SHP77 (cell line): Measurements from ENCODE around the gene HOXD4.

ENCODE experiments used
- DNase-seq, 2 experiments: peaks; one replicate each; lab custom pipeline; 2025; lab: John Stamatoyannopoulos, UW

The HOXD4 gene

DNA sequence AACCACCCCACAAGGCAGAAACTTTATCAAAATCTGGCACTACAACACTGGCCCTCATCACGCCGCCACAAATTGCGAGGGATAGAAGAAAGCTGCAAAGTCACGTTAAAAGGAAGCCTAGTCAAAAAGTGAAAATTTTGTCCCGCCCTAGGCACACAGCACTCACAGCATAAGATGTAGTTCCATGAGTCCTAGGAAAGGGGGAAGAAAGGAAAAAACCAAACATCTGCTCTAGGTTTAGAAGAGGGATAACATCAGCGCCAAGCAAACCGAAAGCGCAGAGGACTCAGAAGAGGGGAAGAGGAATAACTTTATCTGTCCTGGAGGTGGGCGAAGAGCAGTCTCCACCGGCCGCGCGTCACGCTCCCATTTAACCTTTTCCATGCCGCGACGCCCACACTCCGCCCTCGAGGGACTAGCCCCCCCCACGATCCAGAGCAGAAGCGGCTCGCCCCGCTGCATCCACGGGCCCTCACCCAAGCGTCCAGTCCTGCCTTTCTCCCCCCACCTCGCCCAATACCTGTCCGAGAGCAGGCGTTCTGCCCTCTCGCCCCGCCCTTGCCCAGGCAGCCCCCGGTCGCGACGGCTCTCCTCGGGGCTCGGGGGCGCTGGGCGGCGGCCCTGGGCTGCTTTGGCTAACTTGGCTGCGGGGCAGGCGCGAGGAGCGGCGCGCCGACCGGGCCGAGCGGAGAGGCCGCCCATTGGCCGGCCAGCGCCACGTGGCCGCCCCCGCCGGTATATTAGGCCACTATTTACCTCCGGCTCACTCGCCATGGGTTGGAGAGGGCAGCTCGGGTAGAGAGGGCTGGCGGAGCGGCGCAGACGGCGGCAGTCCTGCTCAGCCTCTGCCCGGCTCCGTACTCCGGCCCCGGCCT lies 36.8 kb downstream of the HOXD4 start, which contains the start of gene HOXD1:
HOXD1 (plus strand) TSS at position 770 of the 875 bp plus-strand sequence. CDS start 134 bp downstream, outside the sequence.
- DNase-seq: peak; percentile 30 to 36

DNA sequence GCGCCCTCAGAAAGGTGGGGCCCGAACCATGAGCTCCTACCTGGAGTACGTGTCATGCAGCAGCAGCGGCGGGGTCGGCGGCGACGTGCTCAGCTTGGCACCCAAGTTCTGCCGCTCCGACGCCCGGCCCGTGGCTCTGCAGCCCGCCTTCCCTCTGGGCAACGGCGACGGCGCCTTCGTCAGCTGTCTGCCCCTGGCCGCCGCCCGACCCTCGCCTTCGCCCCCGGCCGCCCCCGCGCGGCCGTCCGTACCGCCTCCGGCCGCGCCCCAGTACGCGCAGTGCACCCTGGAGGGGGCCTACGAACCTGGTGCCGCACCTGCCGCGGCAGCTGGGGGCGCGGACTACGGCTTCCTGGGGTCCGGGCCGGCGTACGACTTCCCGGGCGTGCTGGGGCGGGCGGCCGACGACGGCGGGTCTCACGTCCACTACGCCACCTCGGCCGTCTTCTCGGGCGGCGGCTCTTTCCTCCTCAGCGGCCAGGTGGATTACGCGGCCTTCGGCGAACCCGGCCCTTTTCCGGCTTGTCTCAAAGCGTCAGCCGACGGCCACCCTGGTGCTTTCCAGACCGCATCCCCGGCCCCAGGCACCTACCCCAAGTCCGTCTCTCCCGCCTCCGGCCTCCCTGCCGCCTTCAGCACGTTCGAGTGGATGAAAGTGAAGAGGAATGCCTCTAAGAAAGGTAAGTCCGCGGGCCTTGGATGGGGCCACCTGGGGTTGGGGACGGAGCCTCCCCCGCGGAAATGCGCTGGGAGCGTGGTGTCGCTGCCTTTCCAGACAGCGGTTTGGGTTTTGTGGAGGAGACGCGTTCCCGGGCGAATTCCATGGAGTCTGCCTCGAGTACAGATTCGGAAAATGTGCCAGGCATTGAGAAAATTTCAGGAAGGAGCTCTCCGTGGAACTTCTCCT lies 37.7 kb downstream of the HOXD4 start:
- no peak for DNase-seq

DNA sequence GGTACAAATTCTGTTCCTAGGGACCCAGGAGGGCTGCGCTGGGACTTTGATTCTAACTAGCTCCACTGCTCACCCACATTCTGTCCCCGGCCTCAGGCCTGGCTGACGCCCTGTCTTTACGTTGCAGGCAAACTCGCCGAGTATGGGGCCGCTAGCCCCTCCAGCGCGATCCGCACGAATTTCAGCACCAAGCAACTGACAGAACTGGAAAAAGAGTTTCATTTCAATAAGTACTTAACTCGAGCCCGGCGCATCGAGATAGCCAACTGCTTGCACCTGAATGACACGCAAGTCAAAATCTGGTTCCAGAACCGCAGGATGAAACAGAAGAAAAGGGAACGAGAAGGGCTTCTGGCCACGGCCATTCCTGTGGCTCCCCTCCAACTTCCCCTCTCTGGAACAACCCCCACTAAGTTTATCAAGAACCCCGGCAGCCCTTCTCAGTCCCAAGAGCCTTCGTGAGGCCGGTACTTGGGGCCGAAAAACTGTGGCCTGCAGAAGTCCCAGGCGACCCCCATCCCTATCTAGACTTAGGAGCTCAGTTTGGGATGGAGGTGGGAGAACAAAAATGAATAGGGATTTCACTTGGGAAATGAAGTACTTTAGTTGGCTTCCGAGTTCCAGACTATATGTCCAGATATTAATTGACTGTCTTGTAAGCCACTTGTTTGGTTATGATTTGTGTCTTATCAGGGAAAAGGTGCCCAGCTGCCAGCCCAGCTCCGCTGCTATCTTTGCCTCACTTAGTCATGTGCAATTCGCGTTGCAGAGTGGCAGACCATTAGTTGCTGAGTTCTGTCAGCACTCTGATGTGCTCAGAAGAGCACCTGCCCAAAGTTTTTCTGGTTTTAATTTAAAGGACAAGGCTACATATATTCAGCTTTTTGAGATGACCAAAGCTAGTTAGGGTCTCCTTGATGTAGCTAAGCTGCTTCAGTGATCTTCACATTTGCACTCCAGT lies 38.6 kb downstream of the HOXD4 start:
- DNase-seq: no peak

DNA sequence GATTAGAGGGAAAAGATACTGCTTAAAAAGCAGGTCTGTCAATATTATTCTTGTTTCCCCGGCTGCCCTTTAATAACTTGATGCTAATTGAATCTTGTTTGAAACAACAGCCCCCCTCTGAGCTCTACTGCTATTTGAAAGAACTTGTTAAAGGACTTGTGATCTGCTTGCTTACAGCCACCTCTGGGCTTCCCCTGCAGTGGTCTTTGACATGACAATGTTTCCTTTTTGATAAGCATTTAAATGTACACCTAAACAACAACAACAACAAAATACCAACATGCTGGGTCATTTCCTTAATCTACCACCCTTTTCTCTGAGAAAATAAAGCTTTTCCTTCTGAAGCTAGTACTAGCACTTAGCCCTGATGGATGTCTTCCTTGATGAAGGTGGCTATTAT lies 41.0 kb downstream of the HOXD4 start:
- no peak for DNase-seq

DNA sequence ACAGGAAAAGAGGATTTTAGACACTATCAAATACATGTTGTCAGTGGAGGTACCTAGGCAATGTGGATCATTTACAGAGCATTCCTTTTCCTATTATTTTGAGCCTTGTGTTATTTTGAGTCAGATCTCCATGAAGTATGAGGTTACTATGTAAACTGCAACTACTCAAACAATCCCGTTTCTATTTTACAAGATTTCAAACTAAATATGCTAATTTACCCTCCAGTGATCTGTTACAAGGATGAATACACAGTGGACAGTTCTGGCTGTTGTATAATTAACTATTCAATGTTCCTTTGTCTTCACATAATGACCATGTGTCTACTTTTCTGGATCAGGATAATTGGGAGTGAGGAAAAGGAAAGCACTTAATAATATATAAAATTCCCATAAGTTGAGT lies 41.7 kb downstream of the HOXD4 start:
- DNase-seq: no peak

DNA sequence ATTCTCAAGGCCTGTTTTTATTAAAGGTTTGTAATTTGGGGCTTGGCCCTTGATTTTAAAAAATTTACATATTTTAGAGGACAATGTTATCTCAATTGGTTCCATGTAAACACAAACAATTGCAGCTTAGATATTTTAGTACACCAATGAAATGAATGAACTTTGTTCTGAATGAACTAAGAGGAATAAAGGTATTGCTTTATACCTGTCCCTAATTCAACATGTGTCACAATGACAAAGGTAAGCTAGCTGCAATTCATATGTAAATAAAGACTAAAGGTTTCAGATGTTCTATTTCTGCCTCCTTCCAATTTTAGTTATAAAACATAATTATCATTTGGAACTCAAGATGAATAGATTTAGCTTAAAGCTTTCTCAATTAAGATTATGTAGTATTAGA lies 48.6 kb downstream of the HOXD4 start:
- DNase-seq: no peak

DNA sequence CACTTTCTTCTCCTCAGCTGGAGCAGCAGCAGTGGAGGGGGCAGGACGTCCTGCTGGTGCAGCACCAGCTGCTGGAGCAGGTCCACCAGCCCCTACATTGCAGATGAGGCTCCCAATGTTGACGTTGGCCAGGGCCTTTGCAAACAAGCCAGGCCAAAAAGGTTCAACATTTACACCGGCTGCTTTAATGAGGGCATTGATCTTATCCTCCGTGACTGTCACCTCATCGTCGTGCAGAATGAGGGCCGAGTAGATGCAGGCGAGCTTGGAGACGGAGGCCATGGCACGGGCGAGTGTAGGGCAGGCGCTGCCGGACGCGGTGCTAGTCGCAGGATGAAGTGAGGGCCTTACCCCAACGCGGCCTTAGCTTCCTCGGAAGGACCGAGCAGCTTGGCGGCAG lies 49.6 kb downstream of the HOXD4 start:
- DNase-seq: peak; percentile 16 to 42

DNA sequence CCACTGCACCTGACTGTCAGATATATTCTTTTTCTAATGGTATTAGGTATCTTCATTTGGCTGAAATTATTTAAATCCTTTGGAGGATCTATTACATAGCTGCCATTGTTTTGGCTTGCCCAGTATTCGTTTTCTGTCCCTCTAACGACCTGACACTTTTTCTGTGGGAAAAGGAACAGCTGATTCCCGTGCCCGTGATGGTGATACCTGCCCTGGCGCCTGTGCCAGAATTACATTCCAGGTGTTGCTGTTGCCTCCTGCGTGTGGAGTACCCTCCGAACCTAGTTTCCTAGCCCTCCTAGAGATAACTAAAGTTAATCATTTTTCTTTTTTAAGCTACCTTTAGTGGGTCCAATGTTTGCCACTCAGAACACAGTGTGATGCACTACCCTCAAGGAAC lies 51.1 kb downstream of the HOXD4 start:
- DNase-seq: no peak
